ENCODE results near the gene DYNLT3.

Gene DYNLT3

GRCh38 chrX:37844622-37845021, 2.7 kb downstream of the DYNLT3 start:
- H3K4me3 ChIP-seq (ENCODE audit: extremely low read depth, insufficient read depth, low read length, poor library complexity, severe bottlenecking) = no peak overlapping the region
- H3K36me3 ChIP-seq (ENCODE audit: control insufficient read depth, insufficient read depth, low read length) = peaks cover 9% of the 10 kb centered on the region
- H3K9me3 ChIP-seq (ENCODE audit: control insufficient read depth, low read length) = no peaks in the 10 kb centered on the region
- no peak overlapping the region for H3K27ac ChIP-seq (ENCODE audit: low read depth, low read length, severe bottlenecking)
- peaks cover 5% of the 10 kb centered on the region for H3K4me1 ChIP-seq (ENCODE audit: control insufficient read depth, insufficient read depth, low read length, poor library complexity, severe bottlenecking)

GRCh38 chrX:37840931-37841330, 6.4 kb downstream of the DYNLT3 start:
- Histone ChIP-seq H3K9me3 (ENCODE audit: control insufficient read depth, low read length) (no peaks in the 10 kb centered on the region), H3K4me1 (ENCODE audit: control insufficient read depth, insufficient read depth, low read length, poor library complexity, severe bottlenecking) (peaks cover 5% of the 10 kb centered on the region), H3K27ac (ENCODE audit: low read depth, low read length, severe bottlenecking) (no peak overlapping the region), H3K36me3 (ENCODE audit: control insufficient read depth, insufficient read depth, low read length) (peaks cover 21% of the 10 kb centered on the region), H3K4me3 (ENCODE audit: extremely low read depth, insufficient read depth, low read length, poor library complexity, severe bottlenecking) (no peak overlapping the region)
- WGBS, 2 experiments (ENCODE audit: insufficient coverage in 2 of 2) = 83% methylated on average over 1 of the region's 3 CpGs

- no peaks in the 10 kb centered on the region for H3K9me3 ChIP-seq (ENCODE audit: control insufficient read depth, low read length)
- 86 to 92% methylated on average over 2 of the region's 4 CpGs for WGBS, 2 experiments (ENCODE audit: insufficient coverage in 2 of 2)
- H3K36me3 ChIP-seq (ENCODE audit: control insufficient read depth, insufficient read depth, low read length) = peaks cover 12% of the 10 kb centered on the region
- H3K27ac ChIP-seq (ENCODE audit: low read depth, low read length, severe bottlenecking) = no peak overlapping the region
- H3K4me3 ChIP-seq (ENCODE audit: extremely low read depth, insufficient read depth, low read length, poor library complexity, severe bottlenecking) = no peak overlapping the region
- H3K4me1 ChIP-seq (ENCODE audit: control insufficient read depth, insufficient read depth, low read length, poor library complexity, severe bottlenecking) = no peaks in the 10 kb centered on the region
Measured at GRCh38 chrX:37834937-37835336, 12.4 kb downstream of the DYNLT3 start.

GRCh38 chrX:37830371-37830770, 17.0 kb downstream of the DYNLT3 start:
- no peaks in the 10 kb centered on the region for H3K36me3 ChIP-seq (ENCODE audit: control insufficient read depth, insufficient read depth, low read length)
- no CpG with 5 or more reads among the region's 1 CpG for WGBS, 2 experiments (ENCODE audit: insufficient coverage in 2 of 2)
- no peak overlapping the region for H3K27ac ChIP-seq (ENCODE audit: low read depth, low read length, severe bottlenecking)
- no peaks in the 10 kb centered on the region for H3K9me3 ChIP-seq (ENCODE audit: control insufficient read depth, low read length)
- no peaks in the 10 kb centered on the region for H3K4me1 ChIP-seq (ENCODE audit: control insufficient read depth, insufficient read depth, low read length, poor library complexity, severe bottlenecking)
- H3K4me3 ChIP-seq (ENCODE audit: extremely low read depth, insufficient read depth, low read length, poor library complexity, severe bottlenecking) = no peak overlapping the region

- peaks cover 4% of the 10 kb centered on the region for H3K4me1 ChIP-seq (ENCODE audit: control insufficient read depth, insufficient read depth, low read length, poor library complexity, severe bottlenecking)
- no peak overlapping the region for H3K4me3 ChIP-seq (ENCODE audit: extremely low read depth, insufficient read depth, low read length, poor library complexity, severe bottlenecking)
- no peaks in the 10 kb centered on the region for H3K36me3 ChIP-seq (ENCODE audit: control insufficient read depth, insufficient read depth, low read length)
- WGBS, 2 experiments (ENCODE audit: insufficient coverage in 2 of 2) = no CpG with 5 or more reads among the region's 1 CpG
- H3K9me3 ChIP-seq (ENCODE audit: control insufficient read depth, low read length) = no peaks in the 10 kb centered on the region
- H3K27ac ChIP-seq (ENCODE audit: low read depth, low read length, severe bottlenecking) = no peak overlapping the region
Measured at GRCh38 chrX:37829721-37830120, 17.6 kb downstream of the DYNLT3 start.

GRCh38 chrX:37825215-37825842, 22.0 kb downstream of the DYNLT3 start:
- Histone ChIP-seq H3K27ac (ENCODE audit: low read depth, low read length, severe bottlenecking) (no peak overlapping the region), H3K4me1 (ENCODE audit: control insufficient read depth, insufficient read depth, low read length, poor library complexity, severe bottlenecking) (peaks cover 5% of the 10 kb centered on the region), H3K36me3 (ENCODE audit: control insufficient read depth, insufficient read depth, low read length) (no peaks in the 10 kb centered on the region), H3K9me3 (ENCODE audit: control insufficient read depth, low read length) (no peaks in the 10 kb centered on the region), H3K4me3 (ENCODE audit: extremely low read depth, insufficient read depth, low read length, poor library complexity, severe bottlenecking) (no peak overlapping the region)
- no CpG with 5 or more reads among the region's 3 CpGs for WGBS, 2 experiments (ENCODE audit: insufficient coverage in 2 of 2)

GRCh38 chrX:37824491-37825214, 22.7 kb downstream of the DYNLT3 start:
- no peaks in the 10 kb centered on the region for H3K36me3 ChIP-seq (ENCODE audit: control insufficient read depth, insufficient read depth, low read length)
- H3K27ac ChIP-seq (ENCODE audit: low read depth, low read length, severe bottlenecking) = no peak overlapping the region
- WGBS, 2 experiments (ENCODE audit: insufficient coverage in 2 of 2) = no CpG with 5 or more reads among the region's 1 CpG
- H3K9me3 ChIP-seq (ENCODE audit: control insufficient read depth, low read length) = no peaks in the 10 kb centered on the region
- H3K4me1 ChIP-seq (ENCODE audit: control insufficient read depth, insufficient read depth, low read length, poor library complexity, severe bottlenecking) = peaks cover 5% of the 10 kb centered on the region
- no peak overlapping the region for H3K4me3 ChIP-seq (ENCODE audit: extremely low read depth, insufficient read depth, low read length, poor library complexity, severe bottlenecking)

GRCh38 chrX:37820646-37821045, 26.7 kb downstream of the DYNLT3 start:
- Histone ChIP-seq H3K4me1 (ENCODE audit: control insufficient read depth, insufficient read depth, low read length, poor library complexity, severe bottlenecking) (peaks cover 11% of the 10 kb centered on the region), H3K9me3 (ENCODE audit: control insufficient read depth, low read length) (no peaks in the 10 kb centered on the region), H3K27ac (ENCODE audit: low read depth, low read length, severe bottlenecking) (no peak overlapping the region), H3K36me3 (ENCODE audit: control insufficient read depth, insufficient read depth, low read length) (no peaks in the 10 kb centered on the region), H3K4me3 (ENCODE audit: extremely low read depth, insufficient read depth, low read length, poor library complexity, severe bottlenecking) (no peak overlapping the region)
- no CpG with 5 or more reads among the region's 1 CpG for WGBS, 2 experiments (ENCODE audit: insufficient coverage in 2 of 2)

GRCh38 chrX:37818031-37818430, 29.3 kb downstream of the DYNLT3 start:
- no CpG with 5 or more reads among the region's 2 CpGs for WGBS, 2 experiments (ENCODE audit: insufficient coverage in 2 of 2)
- Histone ChIP-seq H3K36me3 (ENCODE audit: control insufficient read depth, insufficient read depth, low read length) (no peaks in the 10 kb centered on the region), H3K4me1 (ENCODE audit: control insufficient read depth, insufficient read depth, low read length, poor library complexity, severe bottlenecking) (peaks cover 8% of the 10 kb centered on the region)

GRCh38 chrX:37817579-37817978, 29.8 kb downstream of the DYNLT3 start:
- Histone ChIP-seq H3K4me1 (ENCODE audit: control insufficient read depth, insufficient read depth, low read length, poor library complexity, severe bottlenecking) (peaks cover 8% of the 10 kb centered on the region), H3K27ac (ENCODE audit: low read depth, low read length, severe bottlenecking) (no peak overlapping the region), H3K36me3 (ENCODE audit: control insufficient read depth, insufficient read depth, low read length) (no peaks in the 10 kb centered on the region), H3K4me3 (ENCODE audit: extremely low read depth, insufficient read depth, low read length, poor library complexity, severe bottlenecking) (no peak overlapping the region), H3K9me3 (ENCODE audit: control insufficient read depth, low read length) (no peaks in the 10 kb centered on the region)
- WGBS, 2 experiments (ENCODE audit: insufficient coverage in 2 of 2) = no CpG with 5 or more reads among the region's 3 CpGs

More at GRCh38 chrX:37818031-37818430, 29.3 kb downstream of the DYNLT3 start:
- Histone ChIP-seq H3K27ac (ENCODE audit: low read depth, low read length, severe bottlenecking) (no peak overlapping the region), H3K9me3 (ENCODE audit: control insufficient read depth, low read length) (no peaks in the 10 kb centered on the region), H3K4me3 (ENCODE audit: extremely low read depth, insufficient read depth, low read length, poor library complexity, severe bottlenecking) (no peak overlapping the region)

GRCh38 chrX:37817176-37817575, 30.2 kb downstream of the DYNLT3 start:
- WGBS, 2 experiments (ENCODE audit: insufficient coverage in 2 of 2) = 80% methylated on average over 1 of the region's 2 CpGs; no CpG with 5 or more reads in 1 of the 2 experiments
- Histone ChIP-seq H3K27ac (ENCODE audit: low read depth, low read length, severe bottlenecking) (no peak overlapping the region), H3K9me3 (ENCODE audit: control insufficient read depth, low read length) (no peaks in the 10 kb centered on the region), H3K4me3 (ENCODE audit: extremely low read depth, insufficient read depth, low read length, poor library complexity, severe bottlenecking) (no peak overlapping the region), H3K4me1 (ENCODE audit: control insufficient read depth, insufficient read depth, low read length, poor library complexity, severe bottlenecking) (peaks cover 8% of the 10 kb centered on the region), H3K36me3 (ENCODE audit: control insufficient read depth, insufficient read depth, low read length) (no peaks in the 10 kb centered on the region)

Measured in mesodermal cell (in vitro differentiated cells).